GM12878 (cell line): ENCODE data around the gene GADD45A. TPM values are rescaled to one million over a fixed set of nuclear protein-coding genes. Genes with fewer than 3 reads are reported as not detected.

ENCODE experiments used
- ATAC-seq: fragments of 200-7000 bp; cut with Tn5 transposase; 3 replicates; pipeline ENCODE4 v1.9.1; 2020; ENCODE audit warnings: mild to moderate bottlenecking, moderate library complexity
- BruUV-seq: library from RNA; stranded (reverse); fragments of 400-500 nt; replicated peaks from 2 replicates; lab custom pipeline; 2021; lab: Mats Ljungman, UMichigan
- CTCF ChIA-PET: fragments of 300-600 bp; sonication (Branson Sonifier 250); formaldehyde crosslinking; extraction: SDS; loops from one replicate; lab custom pipeline; 2021; ENCODE audit warnings: inconsistent platforms; lab: Yijun Ruan, JAX
- POLR2A ChIA-PET: fragments of 350-600 bp; formaldehyde crosslinking; extraction: SDS; loops from one replicate; lab custom pipeline; 2021; ENCODE audit warnings: inconsistent platforms; lab: Charles Lee
- RAD21 ChIA-PET: fragments of 300-600 bp; sonication (Branson Sonifier 250); formaldehyde crosslinking; loops from one replicate; lab custom pipeline; 2023; ENCODE audit warnings: antibody characterized with exemption; ENCODE audit not compliant: unreplicated experiment; lab: Charles Lee
- SMC1A ChIA-PET: fragments of 300-600 bp; sonication (Branson Sonifier 250); formaldehyde crosslinking; loops from one replicate; lab custom pipeline; 2023; ENCODE audit not compliant: unreplicated experiment, uncharacterized antibody; lab: Charles Lee
- DNase-seq: peaks from one replicate; pipeline ENCODE4 v3.0.0-alpha.2; 2011; ENCODE audit warnings: low read depth, low spot score
- FAIRE-seq: peaks from 3 replicates; lab custom pipeline; 2011; peaks lifted over from hg19 to GRCh38; lab: Jason Lieb, UNC
- H2AFZ ChIP-seq: 2 replicates; pipeline ENCODE4 v1.6.0; 2011; ENCODE audit warnings: low read depth, low read length, control low read depth; ENCODE audit not compliant: control insufficient read depth
- H3K27ac ChIP-seq: 2 replicates; pipeline ENCODE4 v1.5.1; 2011; ENCODE audit warnings: control low read depth; ENCODE audit not compliant: control insufficient read depth, insufficient read depth
- H3K27me3 ChIP-seq, 2 experiments: replicated peaks in 1 of 2; 2 replicates each; pipeline versions ENCODE4 v1.6.0 to v1.6.1; 2011; ENCODE audit warnings: low read length in 1 of 2; ENCODE audit not compliant: control insufficient read depth in 2 of 2, insufficient read depth in 2 of 2
- H3K36me3 ChIP-seq, 2 experiments: 2 replicates each; pipeline ENCODE4 v1.5.1; 2011; ENCODE audit warnings: low read length in 1 of 2; ENCODE audit not compliant: control insufficient read depth in 2 of 2, insufficient read depth in 2 of 2
- H3K4me1 ChIP-seq: 2 replicates; pipeline ENCODE4 v1.6.1; 2011; ENCODE audit warnings: mild to moderate bottlenecking, low read length, moderate library complexity, mixed read lengths; ENCODE audit not compliant: control insufficient read depth, insufficient read depth
- H3K4me2 ChIP-seq: 2 replicates; pipeline ENCODE4 v1.6.0; 2011; ENCODE audit warnings: control low read depth; ENCODE audit not compliant: control insufficient read depth, insufficient read depth
- H3K4me3 ChIP-seq: fragments of 200-600 bp; sonication (generic); 2 replicates; pipeline ENCODE4 v1.5.1; 2016
- H3K79me2 ChIP-seq: 2 replicates; pipeline ENCODE4 v1.6.0; 2011; ENCODE audit warnings: low read length; ENCODE audit not compliant: control insufficient read depth, insufficient read depth
- H3K9ac ChIP-seq: 2 replicates; pipeline ENCODE4 v1.8.0; 2011; ENCODE audit warnings: low read length, control low read depth, mixed read lengths; ENCODE audit not compliant: control insufficient read depth, insufficient read depth
- H3K9me3 ChIP-seq: replicated peaks from 3 replicates; pipeline ENCODE4 v1.5.1; 2011; ENCODE audit warnings: mild to moderate bottlenecking, low read length; ENCODE audit not compliant: control insufficient read depth, insufficient read depth
- H4K20me1 ChIP-seq: 2 replicates; pipeline ENCODE4 v1.6.0; 2011; ENCODE audit not compliant: control insufficient read depth, insufficient read depth
- POLR2A ChIP-seq: IDR thresholded peaks from 2 replicates; pipeline ENCODE4 v1.6.1; 2011; ENCODE audit warnings: low read depth, mild to moderate bottlenecking, low read length
- PRDM15 ChIP-seq: fragments of 450-650 bp; formaldehyde crosslinking; IDR thresholded peaks from 2 replicates; pipeline ENCODE4 v1.4.0; 2020; ENCODE audit warnings: mild to moderate bottlenecking, moderate library complexity
- TCF7 ChIP-seq: IDR thresholded peaks from 2 replicates; pipeline ENCODE4 v1.6.1; 2014; ENCODE audit warnings: antibody characterized with exemption, borderline replicate concordance
- USF1 ChIP-seq: IDR thresholded peaks from 2 replicates; pipeline ENCODE4 v1.6.1; 2011; ENCODE audit warnings: borderline replicate concordance, low read depth, mild to moderate bottlenecking, moderate library complexity, mixed read lengths, low read length; ENCODE audit not compliant: insufficient read depth; ENCODE audit errors: extremely low read length
- WGBS: methylation state at CpG from one replicate; pipeline ENCODE4 v1.1.6; 2016; ENCODE audit warnings: low lambda C conversion rate; ENCODE audit not compliant: insufficient replicate concordance, insufficient coverage; ENCODE audit errors: missing lambda C conversion rate; 5-methylcytosine and 5-hydroxymethylcytosine counted together
- in situ Hi-C: fragments of 300-500 bp; cut with MboI; formaldehyde crosslinking; loops from 9 replicates; pipeline ENCODE4 v1.14.3; 2018; ENCODE audit warnings: mixed read lengths
- intact Hi-C: fragments of 100-400 bp; cut with micrococcal nuclease; formaldehyde crosslinking; loops from one replicate; pipeline ENCODE4 v1.14.2; 2022; ENCODE audit not compliant: unreplicated experiment
- polyA plus RNA-seq, 11 experiments: library from polyadenylated mRNA; depleted of rRNA in 4 of 11; unstranded in 6 of 11; stranded (reverse) in 5 of 11; fragments of >200 nt; fragmentation: Nextera tagmentation in 4 of 11; fragmentation: Illumina TruSeq in 1 of 11; extraction: Ambion mirVana in 4 of 11; extraction: Trizol in 1 of 11; gene quantifications; 1 replicate in 1 of 11; 2 replicates in 10 of 11; pipeline versions ENCODE4 v1.2.1 to v1.2.3, GENCODE V29; 2011 to 2016; ENCODE audit warnings: inconsistent platforms in 2 of 11, missing spikeins in 2 of 11, low read depth in 1 of 11
- total RNA-seq, 4 experiments: library from RNA; depleted of rRNA in 3 of 4; stranded (reverse); fragments of >200 nt in 3 of 4; fragmentation: Illumina TruSeq in 1 of 4; extraction: Trizol in 1 of 4; gene quantifications; 2 replicates each; pipeline versions ENCODE4 v1.2.1 to v1.2.3, GENCODE V29; 2013 to 2021

GADD45A gene
- total and polyA plus RNA-seq, 10 of the 15 experiments (the other 5 are each of a cell fraction or from before 2014, with no cell fraction given) = 4.7 to 48.9 (median 18.5) TPM

GRCh38 chr1:67724928-67725560 lies 40.0 kb downstream of the GADD45A start:
- H3K4me2 ChIP-seq = no peak overlapping the region
- no peaks in the 10 kb centered on the region for H3K36me3 ChIP-seq
- RAD21 ChIA-PET = no interaction called here
- H3K9me3 ChIP-seq = no peaks in the 10 kb centered on the region
- FAIRE-seq (no peak), ATAC-seq (no peak)
- in situ Hi-C loops = no loop called here
- POLR2A ChIA-PET = interaction anchor here (0.6 kb wide), 1 partner anchor 701 kb away, joined by 7 read pairs; no protein-coding TSS in a partner anchor
- BruUV-seq = no TSS peak
- intact Hi-C loops = no loop called here
- H3K79me2 ChIP-seq = no peaks in the 10 kb centered on the region
- 63% methylated on average over 3 of the region's 3 CpGs for WGBS
- peaks cover 3% of the 10 kb centered on the region; the same call in 1 of the 2 replicates for H3K4me1 ChIP-seq
- H3K9ac ChIP-seq = no peak overlapping the region
- H4K20me1 ChIP-seq = no peaks in the 10 kb centered on the region
- TF ChIP-seq PRDM15 (CRISPR knock-in tag) = no peak
- no peak for TF ChIP-seq POLR2A
- TF ChIP-seq TCF7 = no peak
- no peak for TF ChIP-seq USF1
- TF ChIP-seq, all 136 proteins: peak for 0
- no peak for DNase-seq
- no peak overlapping the region for H3K4me3 ChIP-seq
- ChIA-PET CTCF (no interaction called here), SMC1A (interaction anchor here (1.2 to 6.4 kb wide), 4 partner anchors 9 to 36 kb away, joined by 3 to 33 read pairs (median 4); no protein-coding TSS in a partner anchor)
- H2AFZ ChIP-seq = no peak overlapping the region
- no peaks in the 10 kb centered on the region for H3K27me3 ChIP-seq
- H3K27ac ChIP-seq = no peak overlapping the region
